Stimulated activated CD8-positive, alpha-beta memory T cell treated with anti-CD3 and anti-CD28 coated beads, Interleukin-4, amount 100 ng/mL, for 48 hours (primary cell): ENCODE results near the gene WDR7.

ENCODE experiments used
- DNase-seq: peaks from one replicate; pipeline ENCODE4 v3.0.0-alpha.2; 2020

Gene WDR7

DNA sequence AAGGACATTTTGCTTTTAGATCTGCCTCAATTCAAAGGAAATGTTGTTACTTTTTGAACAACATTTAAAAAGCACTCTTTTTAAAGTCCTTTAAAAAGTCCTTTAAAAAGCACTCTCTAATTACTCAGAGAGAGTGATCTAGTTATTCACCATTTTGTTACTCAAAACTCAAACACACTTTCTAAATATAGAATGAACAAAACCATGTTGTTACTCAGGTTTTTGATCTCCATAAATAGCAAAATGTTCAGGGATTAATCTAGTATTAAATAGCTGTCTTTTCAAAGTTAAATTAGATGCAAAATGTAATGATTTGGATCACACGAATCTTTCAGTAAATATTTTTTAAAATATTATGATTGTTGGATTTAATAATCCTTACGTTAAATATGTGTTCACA, 352.2 kb downstream of the WDR7 start:
- DNase-seq: no peak

DNA sequence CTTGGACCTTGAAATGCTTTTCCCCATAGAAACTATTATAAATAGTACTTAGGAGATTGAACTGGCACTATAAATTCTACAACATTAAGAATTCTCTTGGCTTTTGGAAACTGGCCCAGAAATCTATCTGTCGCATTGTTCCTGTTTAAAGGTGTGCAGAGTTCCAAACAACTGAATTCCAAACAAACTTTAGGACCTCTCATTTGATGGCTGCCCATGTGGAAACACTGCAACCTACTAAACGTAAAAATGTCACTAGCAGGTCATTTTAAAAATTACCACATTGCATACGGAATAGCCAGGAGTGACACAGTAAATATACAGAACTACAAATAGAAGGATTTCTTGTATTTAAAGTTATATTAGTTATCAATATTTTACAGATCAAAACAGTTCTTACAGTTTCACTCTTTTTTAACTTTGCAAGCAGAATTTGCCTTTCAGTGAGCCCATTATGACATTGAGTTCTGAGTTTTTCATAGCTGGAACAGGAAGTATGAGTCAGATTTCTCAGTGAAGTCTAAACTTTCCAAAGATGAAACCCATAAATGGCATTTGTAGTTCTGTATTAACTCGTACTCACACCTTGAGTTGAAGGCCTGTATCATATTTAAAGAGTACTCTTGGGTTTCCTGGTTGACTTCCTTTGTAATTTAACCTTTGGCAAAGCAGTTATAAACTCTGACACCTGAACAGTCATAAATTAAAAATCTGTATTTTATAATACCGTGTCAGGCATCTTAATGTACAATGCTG, 353.4 kb downstream of the WDR7 start:
- DNase-seq: no peak

DNA sequence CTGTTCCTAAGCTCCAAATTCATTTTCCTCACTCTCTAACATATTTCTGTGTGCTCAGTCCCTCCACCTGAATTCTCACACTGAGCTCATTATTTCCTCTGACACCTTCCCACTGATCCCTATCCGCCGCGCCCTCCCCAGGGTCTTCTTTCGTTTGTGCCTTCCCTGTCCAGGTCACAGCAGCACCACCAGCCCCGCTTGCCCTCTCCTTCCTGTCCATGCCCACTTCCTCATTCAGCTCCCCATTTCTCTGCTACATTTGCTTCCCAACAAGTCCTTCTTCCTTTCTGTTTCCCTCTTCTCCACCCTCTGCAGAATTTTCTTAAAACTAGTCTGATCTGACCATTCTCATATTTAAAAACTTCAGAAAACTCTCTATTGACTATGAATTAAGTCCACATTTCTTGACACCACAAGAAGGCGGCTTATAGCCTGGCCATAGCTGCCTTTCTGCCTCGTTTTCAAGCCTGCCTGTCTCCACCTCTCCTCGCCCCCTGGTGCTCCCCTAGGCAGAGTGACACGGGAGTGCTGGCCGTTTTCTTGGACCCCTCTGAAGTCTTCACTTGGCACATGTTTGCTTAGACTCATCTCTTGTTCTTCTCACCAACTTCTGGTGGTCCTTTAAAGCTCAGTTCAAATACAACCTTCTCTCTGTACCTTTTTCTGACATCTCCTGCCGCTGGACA, 357.0 kb downstream of the WDR7 start:
- DNase-seq: no peak

DNA sequence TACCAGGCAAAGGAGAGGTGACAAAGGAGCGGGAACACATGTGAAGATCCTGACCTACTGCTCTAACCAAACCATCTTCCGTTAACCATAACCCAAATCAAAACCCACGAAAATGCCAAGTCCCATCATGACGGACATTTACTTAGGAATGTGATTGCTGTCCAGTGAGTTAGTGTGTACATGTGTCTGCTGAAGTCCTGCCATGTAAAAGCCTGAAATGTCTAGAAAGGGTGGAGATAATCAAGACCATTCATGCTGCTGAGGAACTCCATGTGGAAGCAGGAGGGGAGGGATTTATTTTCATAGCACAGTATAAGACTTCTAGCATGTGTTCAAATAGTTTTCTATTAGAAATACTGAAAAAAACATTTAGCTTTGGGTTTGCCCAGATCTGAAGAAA, 358.7 kb downstream of the WDR7 start:
- DNase-seq: no peak

DNA sequence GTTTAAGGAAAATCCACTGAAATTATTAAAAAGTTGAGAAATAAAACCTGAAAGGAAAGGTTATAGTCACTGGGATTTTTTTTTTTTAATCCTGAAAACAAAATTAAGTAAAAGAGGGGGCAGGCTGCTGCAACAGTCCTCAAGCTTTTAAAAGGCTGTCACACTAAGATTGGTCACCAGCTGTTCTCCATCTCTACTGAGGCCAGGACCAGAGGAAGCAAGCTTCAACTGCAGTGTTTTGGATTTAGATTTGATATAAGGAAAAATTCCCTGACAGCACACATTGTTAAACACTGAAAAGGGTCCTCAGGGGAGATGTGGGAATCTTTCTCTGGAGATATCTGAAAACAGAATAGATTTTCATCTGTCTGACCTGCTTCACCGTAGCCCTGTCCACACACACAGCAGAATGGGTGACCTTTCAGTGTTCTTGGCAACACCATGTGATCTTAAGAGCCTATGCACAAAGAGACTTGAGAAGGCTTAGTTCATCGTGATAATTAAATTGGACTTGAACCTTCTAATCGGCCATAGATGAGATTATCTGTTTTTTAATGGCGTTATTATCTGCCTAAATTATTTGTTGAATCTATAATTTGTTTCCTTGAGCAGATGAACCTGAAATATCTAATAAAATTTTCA, 363.7 kb downstream of the WDR7 start:
- DNase-seq: no peak

DNA sequence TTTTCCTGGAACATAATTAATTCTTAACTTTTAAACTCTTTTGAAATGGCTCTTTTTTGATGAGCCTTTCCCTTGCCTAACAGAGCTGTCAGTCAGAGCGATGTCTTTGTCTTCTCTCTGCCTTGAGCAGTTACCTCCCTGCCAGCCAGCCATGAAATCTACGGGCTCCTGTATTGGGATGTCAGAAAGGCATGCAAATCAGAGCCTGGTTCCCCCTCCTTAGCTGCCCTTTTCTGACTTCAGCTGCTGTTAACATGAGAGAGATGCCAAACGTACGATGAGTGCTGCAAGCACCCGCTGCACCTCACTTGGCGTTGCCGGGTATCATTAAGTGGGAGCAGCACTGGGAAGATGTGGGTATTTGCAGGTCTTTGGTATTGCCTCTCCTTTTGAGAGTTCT, 364.3 kb downstream of the WDR7 start:
- DNase-seq: no peak

DNA sequence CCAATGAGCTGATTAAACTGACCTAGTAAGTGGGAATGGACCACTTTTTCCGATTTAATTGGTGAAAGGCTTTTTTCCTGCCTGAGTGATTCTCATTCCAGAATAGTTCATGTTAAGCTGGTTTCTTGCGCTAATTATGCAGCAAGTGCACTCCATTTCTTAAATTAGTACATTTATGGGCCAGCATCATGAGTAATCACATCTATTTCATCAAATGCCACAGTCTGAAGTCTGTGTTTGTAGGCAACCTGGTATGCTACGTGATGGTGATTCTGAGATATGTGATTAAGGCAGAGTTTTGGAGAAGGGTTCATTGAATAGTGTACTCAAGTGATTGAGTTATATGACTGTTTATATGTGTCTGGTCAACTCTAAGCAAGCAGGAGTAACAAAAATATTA, 367.7 kb downstream of the WDR7 start:
- no peak for DNase-seq

DNA sequence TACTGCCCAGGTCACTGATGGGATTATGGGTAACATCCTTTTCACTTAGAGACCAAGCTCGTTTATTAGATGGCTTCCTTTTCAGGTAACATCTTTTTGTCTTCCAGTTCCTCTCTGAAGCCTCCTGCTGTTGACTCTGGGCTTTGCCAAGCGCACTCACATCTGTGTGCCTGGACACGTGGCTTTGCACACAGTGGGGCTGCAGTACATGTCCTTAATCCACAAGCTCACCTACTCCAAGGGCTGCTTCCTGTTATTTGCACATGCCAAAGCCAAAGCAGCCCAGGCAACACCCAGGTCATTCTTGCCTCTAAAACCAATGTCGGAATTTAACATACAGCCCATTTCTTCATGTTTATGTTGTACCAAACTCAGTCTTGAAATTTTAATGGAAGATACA, 371.6 kb downstream of the WDR7 start:
- DNase-seq: no peak

DNA sequence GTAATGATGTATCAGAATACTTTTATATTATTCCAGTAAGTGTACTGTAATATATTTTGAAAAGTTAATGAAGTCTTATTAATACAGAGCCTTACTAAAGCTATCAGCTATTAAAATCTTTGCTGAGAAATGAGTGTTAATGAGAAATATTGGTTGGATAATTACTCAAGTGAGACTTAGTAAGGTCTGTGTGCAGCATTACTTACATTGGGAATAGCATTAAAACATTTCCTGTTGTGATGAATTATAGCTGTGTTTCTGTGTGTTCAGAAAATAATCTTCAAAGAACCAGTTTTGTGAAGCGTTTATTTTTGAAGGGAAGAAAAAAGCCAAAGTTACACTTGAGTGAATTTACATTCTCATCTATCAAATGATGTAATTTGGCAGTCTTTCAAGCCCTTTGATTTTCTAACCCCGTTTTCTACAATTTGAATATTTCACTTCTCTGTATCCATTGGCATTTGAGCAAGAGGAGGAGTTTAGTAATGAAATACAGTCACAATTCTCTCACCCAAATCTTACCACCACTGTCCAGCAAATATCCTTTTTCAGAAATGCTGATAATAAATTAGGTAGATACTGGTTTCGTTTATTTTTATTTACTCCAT, 372.2 kb downstream of the WDR7 start:
- DNase-seq: no peak

DNA sequence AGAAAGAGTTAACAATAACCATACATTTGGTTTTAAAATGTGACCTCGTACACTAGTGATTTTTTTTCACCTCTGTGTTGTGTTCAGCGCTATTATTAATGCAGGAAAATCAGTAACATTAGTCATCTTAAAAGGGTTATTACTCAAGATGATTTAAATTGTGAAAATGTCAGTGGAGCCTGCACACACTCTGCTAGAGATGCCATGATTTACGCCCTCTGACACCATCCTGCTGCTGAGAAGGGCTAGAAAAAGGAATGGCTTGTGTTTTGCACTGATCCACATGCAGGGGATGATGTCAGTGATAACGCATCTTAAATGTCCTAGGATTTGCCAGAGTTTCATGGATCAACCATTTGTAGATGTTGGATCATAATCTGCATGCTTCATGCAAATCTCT, 374.4 kb downstream of the WDR7 start:
- no peak for DNase-seq

DNA sequence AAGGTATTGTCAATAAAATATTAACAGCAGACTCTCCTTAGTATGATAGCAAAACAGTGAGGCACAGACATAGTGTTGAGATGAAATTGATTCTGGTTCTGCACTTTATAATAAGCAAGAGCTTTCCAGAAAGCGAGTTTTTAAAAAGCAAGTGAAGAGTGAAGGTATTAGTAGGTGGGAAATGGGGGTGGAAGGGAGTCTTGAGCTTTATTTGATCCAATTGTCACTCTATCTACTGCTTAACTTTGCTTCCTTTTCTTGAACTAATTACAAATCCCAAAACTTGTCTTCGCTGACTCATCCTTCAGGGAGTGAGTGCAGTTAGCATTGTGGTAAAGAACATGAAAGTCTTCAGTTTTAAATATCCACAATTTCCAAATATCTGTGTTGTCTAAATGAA, 375.2 kb downstream of the WDR7 start:
- DNase-seq: no peak

DNA sequence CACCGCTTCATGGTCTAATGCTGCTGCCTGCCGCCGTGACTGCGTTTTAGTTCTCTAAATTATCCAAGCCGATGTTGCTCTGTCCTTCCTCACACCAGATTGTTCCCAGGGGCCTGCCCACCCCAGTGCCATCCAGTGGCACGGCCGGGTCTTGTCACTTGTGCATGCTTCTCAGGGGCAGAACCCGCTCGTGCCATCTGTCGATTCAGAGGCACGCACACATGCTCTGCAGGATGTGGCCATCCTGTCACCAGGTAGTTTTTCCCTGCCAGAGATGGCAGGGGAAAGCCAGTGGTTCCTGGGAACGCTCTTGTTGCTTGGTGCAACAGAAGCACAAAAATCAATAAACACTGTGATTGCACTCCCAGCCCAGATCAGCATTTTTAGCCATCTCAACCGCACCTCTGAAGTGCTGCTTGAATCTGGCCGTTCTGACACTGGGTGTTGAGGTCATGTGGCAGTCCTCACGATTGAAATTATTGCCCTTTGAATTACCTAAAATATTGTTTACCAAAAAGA, 376.1 kb downstream of the WDR7 start:
- DNase-seq: no peak

DNA sequence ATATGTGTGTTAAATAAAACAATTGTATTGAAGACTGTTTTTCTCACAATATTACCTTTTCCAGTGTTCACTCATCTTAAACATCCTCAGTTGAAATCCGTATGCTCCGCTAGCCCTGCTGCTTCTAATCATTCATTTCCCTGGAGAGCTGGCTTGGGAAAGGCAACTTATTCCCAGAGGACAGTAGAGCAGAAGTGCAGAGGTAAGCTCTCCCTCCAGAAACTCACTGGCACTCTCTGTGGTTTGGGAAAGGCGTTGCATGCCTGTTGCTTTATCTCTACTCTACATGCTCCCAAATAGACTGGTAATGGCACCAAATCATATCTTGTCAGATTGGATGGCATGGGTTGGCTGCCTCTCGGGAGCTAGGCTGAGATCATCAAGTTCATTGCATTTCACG, 378.6 kb downstream of the WDR7 start:
- DNase-seq: no peak

DNA sequence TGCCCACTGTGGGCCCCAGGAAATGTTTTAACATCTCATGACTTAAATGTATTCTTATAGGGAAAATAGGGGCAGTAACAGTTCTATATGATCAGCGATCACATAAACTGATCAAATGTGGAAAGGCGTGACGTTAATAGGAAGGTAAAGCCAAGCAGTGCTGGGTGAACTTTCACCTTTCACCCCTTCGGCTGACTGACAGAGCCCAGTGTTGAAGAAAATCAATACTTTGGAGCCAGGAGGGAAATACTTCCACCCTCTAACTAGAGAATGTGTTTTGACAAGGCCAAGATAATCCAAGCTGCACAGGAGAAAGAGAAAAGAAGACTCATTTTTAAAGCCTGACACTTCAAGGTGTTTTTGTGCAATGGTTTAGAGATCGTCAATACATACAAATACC, 379.3 kb downstream of the WDR7 start:
- DNase-seq: no peak

DNA sequence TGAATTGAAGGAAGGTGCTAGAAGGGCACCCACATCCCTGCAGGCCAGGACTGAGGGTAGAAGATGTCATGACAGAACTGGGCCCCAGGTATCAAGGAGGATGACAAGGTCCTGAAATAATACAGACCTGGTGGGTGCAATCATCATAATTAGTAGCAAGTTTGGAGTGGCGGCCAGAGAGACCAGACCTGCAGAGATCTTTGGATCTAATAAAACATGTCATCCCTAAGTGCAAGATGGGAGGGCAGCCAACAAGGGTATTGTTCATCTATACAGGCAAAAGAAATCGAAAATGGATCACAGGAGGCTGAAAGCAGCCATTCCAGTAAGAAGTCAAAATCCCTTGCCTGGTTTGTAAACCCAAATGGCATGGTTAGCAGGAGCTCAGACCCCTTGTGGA, 384.4 kb downstream of the WDR7 start:
- no peak for DNase-seq

DNA sequence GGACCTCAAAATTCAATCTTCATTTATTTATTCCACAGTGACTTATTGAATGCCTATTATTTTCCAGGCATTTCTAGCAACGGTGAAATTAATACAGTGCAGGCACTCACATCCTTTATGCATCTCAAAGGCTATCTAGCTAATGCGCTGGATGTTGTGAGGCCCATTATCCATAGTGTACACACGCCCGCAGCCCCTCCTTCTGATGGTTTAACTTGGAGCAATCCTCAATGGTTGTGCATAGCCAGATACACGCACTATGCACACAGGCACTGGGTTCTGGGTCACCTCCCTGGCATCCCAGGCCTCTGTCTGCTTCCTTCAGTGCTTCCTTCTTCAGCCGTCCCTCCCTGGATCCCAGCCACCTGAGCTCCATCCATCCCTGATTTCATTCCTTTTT, 387.2 kb downstream of the WDR7 start:
- no peak for DNase-seq

DNA sequence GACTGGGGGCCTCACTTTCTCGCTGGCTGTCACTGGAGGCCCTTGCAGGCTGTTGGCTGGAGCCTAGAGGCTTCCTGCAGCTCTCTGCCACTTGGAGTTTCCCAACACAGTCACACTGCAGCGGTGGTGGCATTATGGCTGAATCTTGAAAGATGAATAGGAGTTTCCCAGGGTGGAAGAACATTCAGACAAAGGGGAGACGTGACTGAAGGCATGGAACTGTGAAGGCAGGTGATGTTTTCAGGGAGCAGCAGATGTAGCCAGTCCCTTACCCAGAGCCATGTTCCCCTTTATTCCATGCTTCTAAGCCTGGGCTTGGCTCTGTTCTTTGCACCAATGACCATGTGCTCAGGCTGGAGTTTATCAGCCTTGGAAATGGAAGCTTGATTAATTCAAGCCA, 389.0 kb downstream of the WDR7 start:
- no peak for DNase-seq

DNA sequence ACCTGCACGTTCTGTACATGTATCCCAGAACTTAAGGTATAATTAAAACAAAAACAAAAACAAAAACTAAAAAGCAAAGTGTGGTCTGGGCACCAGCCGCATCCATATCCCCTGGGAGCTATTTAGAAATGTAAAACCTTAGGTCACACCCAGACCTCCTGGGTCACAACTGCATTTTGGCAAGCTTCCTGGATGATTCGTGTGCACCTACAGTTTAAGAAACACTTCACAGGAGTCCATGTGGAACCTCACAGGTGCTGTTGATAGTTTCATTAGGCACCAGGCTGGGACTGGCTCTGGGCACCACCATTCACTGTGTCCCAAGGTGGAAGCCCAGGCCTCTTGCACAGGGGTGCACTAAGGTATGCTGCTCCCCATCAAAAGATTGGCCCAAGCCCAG, 392.1 kb downstream of the WDR7 start:
- no peak for DNase-seq

DNA sequence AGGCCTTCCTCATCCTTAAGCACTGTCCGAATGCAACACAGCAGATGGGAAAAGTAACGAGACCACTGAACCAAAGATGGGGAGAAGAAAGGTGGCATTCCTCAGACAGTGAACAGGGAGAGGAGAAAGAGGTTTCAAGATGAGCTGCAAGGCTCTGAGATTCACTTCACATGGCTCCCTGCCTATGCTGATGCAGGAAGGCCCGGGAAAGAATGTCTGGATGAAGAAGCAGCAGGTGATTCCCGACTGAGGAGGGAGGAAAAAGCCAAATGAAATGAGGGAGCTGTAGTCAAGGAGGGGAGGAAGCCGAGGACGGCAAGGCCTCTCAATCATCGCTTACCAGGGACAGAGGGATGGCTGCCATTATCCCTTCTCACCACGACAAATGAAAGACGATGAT, 397.2 kb downstream of the WDR7 start:
- no peak for DNase-seq

DNA sequence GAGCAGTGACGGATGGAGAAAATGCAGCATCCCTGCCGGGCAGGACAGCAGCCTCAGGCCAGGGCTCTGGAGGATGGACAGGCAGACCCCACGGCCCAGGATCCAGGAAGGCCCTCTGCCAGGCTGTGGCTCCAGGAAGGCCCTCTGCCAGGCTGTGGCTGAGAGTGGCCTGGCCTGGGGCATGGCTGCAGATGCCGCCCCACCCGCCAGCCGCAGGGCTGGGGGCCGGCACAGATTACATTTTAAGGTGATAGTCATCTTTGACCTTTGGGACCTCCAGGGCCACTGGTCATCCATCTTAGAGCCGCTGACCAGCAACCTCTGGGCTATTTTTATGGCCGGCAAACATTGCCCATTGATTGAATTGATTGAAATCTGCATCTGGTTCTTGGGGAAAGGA, 397.7 kb downstream of the WDR7 start:
- no peak for DNase-seq

DNA sequence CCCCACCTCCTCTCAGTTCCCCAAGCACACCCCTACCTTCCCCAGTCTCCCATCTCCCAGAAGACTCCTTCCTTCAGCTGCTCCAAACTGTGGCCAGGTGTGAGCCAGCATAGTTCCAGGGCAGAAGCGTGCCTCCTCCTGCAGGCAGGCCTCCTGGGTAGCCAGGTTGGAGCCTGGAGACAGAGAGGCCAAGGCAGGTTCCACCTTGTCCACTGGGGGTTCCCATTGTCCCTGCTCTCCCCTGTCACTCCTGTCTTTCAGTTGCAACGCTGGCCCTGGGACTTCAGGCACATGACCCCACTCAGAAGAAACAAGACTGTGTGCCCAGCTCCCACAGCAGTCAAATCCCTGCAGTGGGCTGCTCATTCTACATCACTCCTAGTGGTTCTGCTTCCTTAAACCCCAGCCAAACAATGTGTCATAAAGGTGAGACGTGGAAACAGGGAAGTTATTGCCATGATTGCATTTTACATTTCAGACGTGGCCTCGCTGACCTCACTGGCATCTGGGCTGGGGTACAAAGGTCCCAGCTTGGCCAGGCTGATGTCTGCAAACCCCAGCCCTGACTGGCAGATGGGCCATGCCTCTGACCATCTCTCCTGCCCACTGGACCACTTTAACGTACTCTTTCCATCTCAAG, 399.3 kb downstream of the WDR7 start:
- DNase-seq: no peak

DNA sequence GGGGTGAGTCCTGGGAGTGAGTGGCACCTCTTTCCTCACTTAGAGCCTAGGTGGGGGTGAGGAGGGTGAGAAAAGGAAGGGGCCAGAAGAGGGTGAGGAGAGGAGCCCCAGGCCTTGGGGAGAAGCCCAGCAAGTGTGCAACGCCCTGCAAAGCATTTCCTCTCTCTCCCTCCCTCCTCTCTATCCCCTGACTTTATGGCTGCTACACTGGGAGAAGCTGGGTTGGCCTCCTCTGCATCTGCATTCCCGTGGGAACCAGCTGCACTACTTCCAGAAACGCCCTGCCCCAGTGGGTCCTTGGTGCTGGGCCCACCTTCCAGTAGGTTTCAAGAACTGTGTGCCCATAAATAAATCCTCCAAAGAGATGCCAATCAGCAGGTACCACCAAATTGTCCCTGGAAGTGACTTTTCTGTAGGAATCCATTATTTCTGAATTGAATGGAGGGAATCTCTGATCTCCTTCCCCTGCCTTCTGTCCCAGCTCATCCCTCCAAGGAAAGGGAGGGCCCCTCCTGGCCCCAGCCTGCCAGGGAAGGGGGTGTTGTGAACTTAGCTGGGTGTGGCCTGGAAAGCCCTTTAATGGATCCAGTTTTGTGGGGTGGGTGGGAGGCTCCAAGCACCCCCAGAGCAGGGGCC, 400.0 kb downstream of the WDR7 start:
- no peak for DNase-seq

DNA sequence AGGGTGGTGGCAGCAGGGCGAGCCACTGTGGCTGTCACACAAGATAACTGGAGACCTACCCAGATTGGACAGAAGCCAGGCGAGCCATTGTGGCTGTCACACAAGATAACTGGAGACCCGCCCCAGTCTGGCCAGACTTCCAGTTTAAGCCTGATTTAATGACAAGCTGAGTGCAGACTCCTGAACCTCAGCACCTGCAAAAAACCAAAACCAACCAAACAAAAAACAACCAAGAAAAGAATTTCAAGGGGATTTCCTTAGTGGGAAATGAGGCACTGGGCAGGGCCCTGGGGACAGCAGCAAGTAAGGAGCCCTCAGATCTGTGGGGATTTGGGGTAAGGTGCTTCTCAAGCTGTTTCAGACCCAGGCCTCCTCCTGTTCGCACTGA, 400.5 kb downstream of the WDR7 start:
- DNase-seq: no peak
